CD1c-positive myeloid dendritic cell (primary cell): ENCODE measurements around the gene FKBP2.
A peak's percentile ranks its signal among the peaks of the same experiment; 100 is the strongest.

Experiments
- DNase-seq: peaks from one replicate; pipeline ENCODE4 v3.0.0-alpha.2; 2016; ENCODE audit errors: extremely low spot score

FKBP2 gene

GRCh38 chr11:64284962-64285884 lies 44.3 kb downstream of the FKBP2 start, which contains the start of gene GPR137:
GPR137 (plus strand) TSS chr11:64285848; CDS start chr11:64286525, 677 bp downstream.
- peak; percentile 92 for DNase-seq

GRCh38 chr11:64285885-64286800 lies 45.2 kb downstream of the FKBP2 start:
- no peak for DNase-seq

GRCh38 chr11:64286801-64287159 lies 45.9 kb downstream of the FKBP2 start:
- no peak for DNase-seq

GRCh38 chr11:64287676-64288352 lies 46.9 kb downstream of the FKBP2 start:
- no peak for DNase-seq

DNA sequence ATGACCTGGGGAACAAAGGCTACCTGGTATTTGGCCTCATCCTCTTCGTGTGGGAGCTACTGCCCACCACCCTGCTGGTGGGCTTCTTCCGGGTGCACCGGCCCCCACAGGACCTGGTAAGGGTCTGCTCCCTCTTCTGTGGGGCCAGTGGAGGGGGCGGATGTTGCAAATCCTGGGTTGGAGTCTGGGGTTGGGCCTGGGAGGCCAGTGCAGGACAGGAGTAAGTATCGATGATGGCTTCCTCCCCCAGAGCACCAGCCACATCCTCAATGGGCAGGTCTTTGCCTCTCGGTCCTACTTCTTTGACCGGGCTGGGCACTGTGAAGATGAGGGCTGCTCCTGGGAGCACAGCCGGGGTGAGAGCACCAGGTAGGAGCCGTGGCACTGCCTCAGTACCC lies 47.5 kb downstream of the FKBP2 start:
- DNase-seq: no peak

- DNase-seq: no peak
Observed at GRCh38 chr11:64289002-64289564, 48.2 kb downstream of the FKBP2 start.

GRCh38 chr11:64290352-64291261 lies 49.7 kb downstream of the FKBP2 start:
- no peak for DNase-seq

- no peak for DNase-seq
Observed at GRCh38 chr11:64291262-64291751, 50.4 kb downstream of the FKBP2 start, which contains the start of gene KCNK4. KCNK4 (plus strand) TSS chr11:64291302; CDS start chr11:64293019, 1,717 bp downstream.

DNA sequence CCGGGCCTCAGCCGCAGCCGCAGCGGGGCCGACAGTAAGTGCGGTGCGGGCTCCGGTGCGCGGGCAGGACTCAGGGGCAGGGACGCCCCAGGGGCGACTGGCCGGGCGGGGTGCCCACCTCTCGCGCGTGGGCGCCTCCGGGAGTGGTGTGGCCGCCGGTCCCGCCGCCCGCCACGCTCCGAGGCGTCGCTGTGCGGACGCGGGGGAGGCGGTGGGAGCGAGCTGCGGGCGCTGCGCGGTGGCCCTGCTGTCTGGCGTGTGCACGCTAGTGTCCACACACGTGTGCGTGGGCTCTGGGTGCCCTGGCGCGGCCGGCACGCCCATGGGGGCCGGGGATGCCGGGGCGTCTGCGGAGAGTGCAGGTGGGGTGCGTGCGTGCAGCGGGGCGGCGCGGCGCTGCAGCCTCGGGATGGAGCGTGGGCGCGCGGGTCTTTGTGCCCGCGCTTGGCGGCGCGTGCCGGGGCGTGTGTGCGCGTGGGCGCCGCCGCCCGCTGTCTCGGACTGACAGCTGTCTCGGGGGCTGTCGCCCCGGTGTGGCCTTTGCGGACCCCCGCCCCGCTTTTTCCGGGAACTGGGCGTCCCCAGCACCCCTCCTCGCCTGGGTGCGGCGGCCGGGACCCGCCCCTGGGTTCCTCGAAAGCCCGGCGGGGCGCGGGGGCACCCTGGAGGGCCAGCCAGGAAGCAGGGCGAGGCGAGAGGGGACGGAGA lies 51.0 kb downstream of the FKBP2 start:
- DNase-seq: peak; percentile 46

DNA sequence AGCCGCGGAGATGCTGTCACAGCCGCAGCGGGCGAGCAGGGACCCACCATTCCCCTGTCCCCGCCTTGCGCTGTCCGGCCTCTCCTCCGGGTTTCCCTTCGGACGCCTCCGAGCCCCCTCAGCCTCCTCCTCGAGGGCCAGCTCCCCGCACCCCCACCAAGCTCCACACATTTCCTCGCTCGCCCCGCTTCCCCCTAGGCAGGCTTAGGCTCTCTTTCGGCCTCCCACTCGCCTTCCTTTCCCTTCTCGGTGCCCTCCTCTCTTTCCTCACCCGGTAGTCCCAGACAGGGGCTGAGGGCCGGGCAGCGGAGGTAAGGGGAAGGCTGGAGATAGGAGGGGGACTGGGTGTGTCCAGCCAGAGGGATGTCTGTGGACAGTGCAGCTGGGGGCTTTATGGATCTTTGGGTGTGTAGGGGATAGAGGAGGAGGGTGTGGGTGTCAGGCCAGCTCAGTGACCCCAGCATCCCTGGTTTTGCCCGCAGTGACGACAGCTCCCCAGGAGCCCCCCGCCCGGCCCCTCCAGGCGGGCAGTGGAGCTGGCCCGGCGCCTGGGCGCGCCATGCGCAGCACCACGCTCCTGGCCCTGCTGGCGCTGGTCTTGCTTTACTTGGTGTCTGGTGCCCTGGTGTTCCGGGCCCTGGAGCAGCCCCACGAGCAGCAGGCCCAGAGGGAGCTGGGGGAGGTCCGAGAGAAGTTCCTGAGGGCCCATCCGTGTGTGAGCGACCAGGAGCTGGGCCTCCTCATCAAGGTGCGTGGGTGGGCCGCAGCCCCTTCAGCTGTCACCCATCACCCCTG lies 51.8 kb downstream of the FKBP2 start:
- peak; percentile 40 for DNase-seq
